ENCODE results near the gene SSBP3.
"Not testable (repeated sequence)": the region's sequence is repeated elsewhere in the genome, so short reads cannot be mapped to it uniquely, and the experiment has no call there.

SSBP3 gene

GRCh38 chr1:54240741-54241335 lies 165.4 kb downstream of the SSBP3 start:
- DNase-seq (ENCODE audit: low read depth) = no peak

- DNase-seq (ENCODE audit: low read depth) = no peak
Observed at GRCh38 chr1:54239631-54240031, 166.6 kb downstream of the SSBP3 start.

- no peak for DNase-seq (ENCODE audit: low read depth)
Observed at GRCh38 chr1:54239035-54239383, 167.2 kb downstream of the SSBP3 start.

- no peak for DNase-seq (ENCODE audit: low read depth)
Observed at GRCh38 chr1:54238353-54239034, 167.7 kb downstream of the SSBP3 start.

GRCh38 chr1:54237586-54237985 lies 168.6 kb downstream of the SSBP3 start:
- DNase-seq (ENCODE audit: low read depth) = no peak

- DNase-seq (ENCODE audit: low read depth) = no peak
Observed at GRCh38 chr1:54234284-54234683, 171.9 kb downstream of the SSBP3 start.

GRCh38 chr1:54233196-54233595 lies 173.0 kb downstream of the SSBP3 start:
- DNase-seq (ENCODE audit: low read depth) = not testable (repeated sequence)

GRCh38 chr1:54230507-54231339 lies 175.5 kb downstream of the SSBP3 start:
- DNase-seq (ENCODE audit: low read depth) = no peak

- DNase-seq (ENCODE audit: low read depth) = no peak
Observed at GRCh38 chr1:54229281-54229891, 176.8 kb downstream of the SSBP3 start.

- DNase-seq (ENCODE audit: low read depth) = no peak
Observed at GRCh38 chr1:54228638-54229079, 177.5 kb downstream of the SSBP3 start.

GRCh38 chr1:54227891-54228310 lies 178.3 kb downstream of the SSBP3 start:
- DNase-seq (ENCODE audit: low read depth) = no peak

- DNase-seq (ENCODE audit: low read depth) = no peak
Observed at GRCh38 chr1:54227091-54227602, 179.0 kb downstream of the SSBP3 start.

GRCh38 chr1:54225986-54226559 lies 180.1 kb downstream of the SSBP3 start:
- DNase-seq (ENCODE audit: low read depth) = no peak

- no peak for DNase-seq (ENCODE audit: low read depth)
Observed at GRCh38 chr1:54225378-54225777, 180.8 kb downstream of the SSBP3 start.

GRCh38 chr1:54224233-54224632 lies 182.0 kb downstream of the SSBP3 start:
- no peak for DNase-seq (ENCODE audit: low read depth)

- no peak for DNase-seq (ENCODE audit: low read depth)
Observed at GRCh38 chr1:54223441-54224202, 182.6 kb downstream of the SSBP3 start.

- DNase-seq (ENCODE audit: low read depth) = no peak
Observed at GRCh38 chr1:54222711-54223110, 183.5 kb downstream of the SSBP3 start.

- no peak for DNase-seq (ENCODE audit: low read depth)
Observed at GRCh38 chr1:54221867-54222484, 184.2 kb downstream of the SSBP3 start.

- DNase-seq (ENCODE audit: low read depth) = no peak
Observed at GRCh38 chr1:54221113-54221834, 184.9 kb downstream of the SSBP3 start.
